HL-60 (cell line): ENCODE results near the gene IDE.

Experiments used
- POLR2AphosphoS5 ChIP-seq: IDR thresholded peaks from 2 replicates; pipeline ENCODE4 v1.6.1; 2012; ENCODE audit warnings: low read depth
- SPI1 ChIP-seq: IDR thresholded peaks from 2 replicates; pipeline ENCODE4 v1.6.1; 2012; ENCODE audit warnings: low read depth, mild to moderate bottlenecking, borderline replicate concordance
- TF ChIP-seq, protein P1 (sequence below): IDR thresholded peaks from one replicate; pipeline ENCODE4 v1.5.1; 2011; ENCODE audit warnings: low read length, control low read depth, inconsistent platforms; ENCODE audit not compliant: insufficient read depth

DNA sequence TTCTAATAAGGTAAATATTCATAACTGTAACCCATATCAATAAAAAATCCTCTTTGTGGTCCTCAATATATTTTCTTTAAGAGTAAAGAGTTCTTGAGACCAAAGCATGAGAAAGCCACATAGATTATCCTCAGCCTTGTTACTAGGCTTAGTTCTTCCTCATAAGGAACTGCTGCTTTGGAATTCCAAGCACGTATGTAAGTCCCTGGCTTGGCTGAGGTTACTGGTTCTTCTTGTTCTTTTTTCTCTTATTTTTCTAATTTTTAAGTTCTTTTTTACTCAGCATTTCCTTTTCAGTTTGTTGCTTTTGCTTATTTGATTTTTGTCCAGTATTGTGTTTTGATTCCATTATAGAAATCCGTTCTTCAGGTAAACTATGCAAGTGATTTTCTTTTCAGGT, 155.7 kb downstream of the IDE start:
- TF ChIP-seq, protein P1, sequence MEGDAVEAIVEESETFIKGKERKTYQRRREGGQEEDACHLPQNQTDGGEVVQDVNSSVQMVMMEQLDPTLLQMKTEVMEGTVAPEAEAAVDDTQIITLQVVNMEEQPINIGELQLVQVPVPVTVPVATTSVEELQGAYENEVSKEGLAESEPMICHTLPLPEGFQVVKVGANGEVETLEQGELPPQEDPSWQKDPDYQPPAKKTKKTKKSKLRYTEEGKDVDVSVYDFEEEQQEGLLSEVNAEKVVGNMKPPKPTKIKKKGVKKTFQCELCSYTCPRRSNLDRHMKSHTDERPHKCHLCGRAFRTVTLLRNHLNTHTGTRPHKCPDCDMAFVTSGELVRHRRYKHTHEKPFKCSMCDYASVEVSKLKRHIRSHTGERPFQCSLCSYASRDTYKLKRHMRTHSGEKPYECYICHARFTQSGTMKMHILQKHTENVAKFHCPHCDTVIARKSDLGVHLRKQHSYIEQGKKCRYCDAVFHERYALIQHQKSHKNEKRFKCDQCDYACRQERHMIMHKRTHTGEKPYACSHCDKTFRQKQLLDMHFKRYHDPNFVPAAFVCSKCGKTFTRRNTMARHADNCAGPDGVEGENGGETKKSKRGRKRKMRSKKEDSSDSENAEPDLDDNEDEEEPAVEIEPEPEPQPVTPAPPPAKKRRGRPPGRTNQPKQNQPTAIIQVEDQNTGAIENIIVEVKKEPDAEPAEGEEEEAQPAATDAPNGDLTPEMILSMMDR, result no peak
- TF ChIP-seq POLR2AphosphoS5, result no peak
- TF ChIP-seq SPI1, result no peak
